NT2/D1 (cell line): ENCODE measurements around the gene NOP16.

Experiments used
- SUZ12 ChIP-seq: IDR thresholded peaks from 2 replicates; pipeline ENCODE4 v1.6.1; 2011; ENCODE audit not compliant: insufficient read length, insufficient read depth; ENCODE audit errors: extremely low read depth
- YY1 ChIP-seq: IDR thresholded peaks from 2 replicates; pipeline ENCODE4 v1.6.1; 2011; ENCODE audit not compliant: insufficient read length, insufficient read depth
- ZNF274 ChIP-seq: IDR thresholded peaks from 2 replicates; pipeline ENCODE4 v1.6.1; 2011; ENCODE audit warnings: mild to moderate bottlenecking, low read depth, low read length

- TF ChIP-seq SUZ12 (no peak), YY1 (no peak), ZNF274 (no peak)
These were observed 4.1 kb upstream of the NOP16 start for GRCh38 chr5:176392526-176392925.
